Ovary (tissue), 9 donors: ENCODE data around the gene NSD1. TPM values are rescaled to one million over a fixed set of nuclear protein-coding genes. Genes with fewer than 3 reads are reported as not detected.

Experiments used
- DNase-seq, 5 donors: peaks; one replicate each; pipeline ENCODE4 v3.0.0-alpha.2; 2019 to 2020
- H3K27ac ChIP-seq, 2 donors: fragments of 200-600 bp; one replicate each; pipeline versions ENCODE4 v1.5.1 to v1.8.0; 2019 to 2022
- H3K27me3 ChIP-seq: fragments of 200-600 bp; one replicate; pipeline ENCODE4 v1.8.0; 2022
- H3K36me3 ChIP-seq: fragments of 200-600 bp; sonication (generic); one replicate; pipeline ENCODE4 v1.5.1; 2019
- H3K4me1 ChIP-seq: one replicate; pipeline ENCODE4 v1.8.1; 2013; ENCODE audit warnings: mild to moderate bottlenecking, moderate library complexity; ENCODE audit not compliant: insufficient read depth
- H3K4me3 ChIP-seq: fragments of 200-600 bp; sonication (generic); one replicate; pipeline ENCODE4 v1.5.1; 2017
- H3K9me3 ChIP-seq, 2 donors: fragments of 200-600 bp in 1 of 2; sonication (generic) in 1 of 2; one replicate each; pipeline versions ENCODE4 v1.5.1 to v1.8.1; 2013 to 2019; ENCODE audit warnings: mild to moderate bottlenecking in 1 of 2, moderate library complexity in 1 of 2
- CTCF ChIP-seq, 3 donors: fragments of 450-650 bp in 2 of 3; fragments of 200-600 bp in 1 of 3; IDR thresholded peaks; one replicate each; pipeline versions ENCODE4 v1.5.1 to v1.8.0; 2016 to 2022; ENCODE audit warnings: antibody characterized with exemption in 3 of 3, mild to moderate bottlenecking in 1 of 3
- EP300 ChIP-seq: sonication (generic); formaldehyde crosslinking; IDR thresholded peaks from one replicate; pipeline ENCODE4 v1.6.1; 2017; ENCODE audit warnings: antibody characterized with exemption
- POLR2A ChIP-seq: fragments of 450-650 bp; IDR thresholded peaks from one replicate; pipeline ENCODE4 v1.6.1; 2017; ENCODE audit warnings: antibody characterized with exemption, mild to moderate bottlenecking, moderate library complexity
- WGBS, 3 donors: extraction: QIAGEN DNeasy Blood & Tissue Kit in 1 of 3; methylation state at CpG; one replicate each; pipeline versions ENCODE4 v1.1.5 to v1.1.7; 2013 to 2017; 5-methylcytosine and 5-hydroxymethylcytosine counted together
- intact Hi-C, 4 donors: fragments of 100-400 bp; cut with DNase I; formaldehyde crosslinking; loops; one replicate each; pipeline versions ENCODE4 v1.11.0 to v1.15.1; 2022 to 2023
- polyA plus RNA-seq, 2 donors: library from polyadenylated mRNA; stranded (reverse); fragments of 200-250 nt in 1 of 2; fragments of 350-450 nt in 1 of 2; fragmentation: Illumina TruSeq in 1 of 2; extraction: RNeasy Lipid Tissue Mini Kit (QIAGEN cat#74804) in 1 of 2; gene quantifications; one replicate each; pipeline ENCODE4 v1.2.3, GENCODE V29; 2013 to 2014
- total RNA-seq, 7 donors: library from RNA; depleted of rRNA in 2 of 7; stranded (reverse); fragments of >200 nt in 2 of 7; fragmentation: NEBNext Ultra II Directional in 3 of 7; extraction: Animal tissue kit (Norgen Biotek cat#: 25700) in 3 of 7; gene quantifications; one replicate each; pipeline versions ENCODE4 v1.1.0 to v1.2.4, GENCODE V29; 2016 to 2023
- donor health status: DM: no; HTN: no; CAD: no; lungs with moderate emphysema.
- donor health status: DM: no; HTN: no; CAD: no.
- donor health status: Bipolar disorder and iron deficiency.
- donor health status: DM: yes; HTN: yes; CAD: no.
- donor health status: DM: no; HTN: no; CAD: no.
- donor health status: DM: yes; HTN: yes; CAD: no.

The NSD1 gene
- total and polyA plus RNA-seq, 9 donors, result 11.5 to 110 (median 75.5) TPM

GRCh38 chr5:177225798-177226197 lies 92.2 kb downstream of the NSD1 start:
- Histone ChIP-seq H3K27me3 (no peaks in the 10 kb centered on the region), H3K36me3 (no peaks in the 10 kb centered on the region), H3K4me3 (no peak overlapping the region), H3K4me1 (peaks cover 2% of the 10 kb centered on the region), H3K9me3 (no peaks in the 10 kb centered on the region), H3K27ac (no peak overlapping the region)
- no peak for DNase-seq
- TF ChIP-seq POLR2A (no peak), EP300 (no peak), CTCF (IDR thresholded peaks at IDR 0.05) (no peak)
- 72 to 95% (median 90%) methylated on average over 4 of the region's 4 CpGs for WGBS, 3 donors
- intact Hi-C loops, result no loop called here

GRCh38 chr5:177226860-177227259 lies 93.3 kb downstream of the NSD1 start:
- Histone ChIP-seq H3K9me3 (no peaks in the 10 kb centered on the region), H3K36me3 (no peaks in the 10 kb centered on the region), H3K27ac (no peak overlapping the region), H3K4me1 (peaks cover 2% of the 10 kb centered on the region), H3K4me3 (no peak overlapping the region), H3K27me3 (no peaks in the 10 kb centered on the region)
- WGBS, 3 donors, result 52 to 68% (median 67%) methylated on average over 1 of the region's 1 CpG
- TF ChIP-seq EP300, result no peak
- TF ChIP-seq CTCF (IDR thresholded peaks at IDR 0.05), result no peak
- TF ChIP-seq POLR2A, result no peak
- no peak for DNase-seq
- intact Hi-C loops, result no loop called here

GRCh38 chr5:177228751-177229150 lies 95.2 kb downstream of the NSD1 start:
- H3K36me3 ChIP-seq, result no peaks in the 10 kb centered on the region
- H3K9me3 ChIP-seq, result no peaks in the 10 kb centered on the region
- DNase-seq, result no peak
- no peaks in the 10 kb centered on the region for H3K27me3 ChIP-seq
- H3K4me1 ChIP-seq, result peaks cover 2% of the 10 kb centered on the region
- intact Hi-C loops, result no loop called here
- 94 to 96% (median 95%) methylated on average over 3 of the region's 3 CpGs for WGBS, 3 donors
- no peak overlapping the region for H3K4me3 ChIP-seq
- H3K27ac ChIP-seq, result no peak overlapping the region
- TF ChIP-seq POLR2A (no peak), CTCF (IDR thresholded peaks at IDR 0.05) (no peak), EP300 (no peak)

GRCh38 chr5:177230660-177231059 lies 97.1 kb downstream of the NSD1 start:
- WGBS, 3 donors, result 93 to 99% (median 94%) methylated on average over 6 of the region's 6 CpGs
- no peak overlapping the region for H3K4me3 ChIP-seq
- peaks cover 2% of the 10 kb centered on the region for H3K4me1 ChIP-seq
- no peak for DNase-seq
- H3K27ac ChIP-seq, result no peak overlapping the region
- intact Hi-C loops, result loop anchor here in 1 of 4 donors (10.0 kb wide), 1 partner anchor 126 kb away; no protein-coding TSS in a partner anchor
- no peaks in the 10 kb centered on the region for H3K9me3 ChIP-seq
- TF ChIP-seq EP300, result no peak
- no peak for TF ChIP-seq POLR2A
- no peaks in the 10 kb centered on the region for H3K36me3 ChIP-seq
- no peaks in the 10 kb centered on the region for H3K27me3 ChIP-seq

- Histone ChIP-seq H3K27me3 (no peaks in the 10 kb centered on the region), H3K4me3 (no peak overlapping the region), H3K36me3 (no peaks in the 10 kb centered on the region), H3K9me3 (no peaks in the 10 kb centered on the region), H3K4me1 (peaks cover 2% of the 10 kb centered on the region), H3K27ac (no peak overlapping the region)
- DNase-seq, result no peak
- TF ChIP-seq EP300, result no peak
- WGBS, 3 donors, result 94 to 96% (median 95%) methylated on average over 11 of the region's 11 CpGs
- intact Hi-C loops, result loop anchor here in 1 of 4 donors (10.0 kb wide), 1 partner anchor 127 kb away; no protein-coding TSS in a partner anchor
Measured at GRCh38 chr5:177231479-177232250, 98.1 kb downstream of the NSD1 start.
